ENCODE results near the gene TAL2.

The TAL2 gene

GRCh38 chr9:105662184-105663104 is at the start of gene TAL2:
TAL2 (plus strand) TSS chr9:105662457; CDS start chr9:105662497, 40 bp downstream.
- DNase-seq (ENCODE audit: low read depth): no peak

GRCh38 chr9:105621001-105621400 is 41.3 kb upstream of the TAL2 start:
- no peak for DNase-seq (ENCODE audit: low read depth)

- no peak for DNase-seq (ENCODE audit: low read depth)
Observed at GRCh38 chr9:105625088-105625487, 37.2 kb upstream of the TAL2 start.

GRCh38 chr9:105632807-105633206 is 29.4 kb upstream of the TAL2 start:
- DNase-seq (ENCODE audit: low read depth): peak; percentile 12

- no peak for DNase-seq (ENCODE audit: low read depth)
Observed at GRCh38 chr9:105633411-105633810, 28.8 kb upstream of the TAL2 start.

- DNase-seq (ENCODE audit: low read depth): peak; percentile 19
Observed at GRCh38 chr9:105636331-105636730, 25.9 kb upstream of the TAL2 start.

- peak; percentile 30 for DNase-seq (ENCODE audit: low read depth)
Observed at GRCh38 chr9:105637787-105638395, 24.4 kb upstream of the TAL2 start.

- no peak for DNase-seq (ENCODE audit: low read depth)
Observed at GRCh38 chr9:105639936-105640335, 22.3 kb upstream of the TAL2 start.

GRCh38 chr9:105643795-105644194 is 18.5 kb upstream of the TAL2 start:
- DNase-seq (ENCODE audit: low read depth): no peak

- no peak for DNase-seq (ENCODE audit: low read depth)
Observed at GRCh38 chr9:105646879-105647594, 15.2 kb upstream of the TAL2 start.

GRCh38 chr9:105647595-105648349 is 14.5 kb upstream of the TAL2 start:
- peak; percentile 8 for DNase-seq (ENCODE audit: low read depth)

GRCh38 chr9:105651806-105652205 is 10.5 kb upstream of the TAL2 start:
- no peak for DNase-seq (ENCODE audit: low read depth)

- peak; percentile 30 for DNase-seq (ENCODE audit: low read depth)
Observed at GRCh38 chr9:105656131-105656921, 5.9 kb upstream of the TAL2 start.

- DNase-seq (ENCODE audit: low read depth): no peak
Observed at GRCh38 chr9:105658351-105658750, 3.9 kb upstream of the TAL2 start.

GRCh38 chr9:105661011-105661410 is 1.2 kb upstream of the TAL2 start:
- DNase-seq (ENCODE audit: low read depth): no peak

- DNase-seq (ENCODE audit: low read depth): no peak
Observed at GRCh38 chr9:105663914-105664313, 1.7 kb downstream of the TAL2 start.

- DNase-seq (ENCODE audit: low read depth): no peak
Observed at GRCh38 chr9:105667867-105668266, 5.6 kb downstream of the TAL2 start.

- no peak for DNase-seq (ENCODE audit: low read depth)
Observed at GRCh38 chr9:105670315-105670714, 8.1 kb downstream of the TAL2 start.

GRCh38 chr9:105670775-105671174 is 8.5 kb downstream of the TAL2 start:
- no peak for DNase-seq (ENCODE audit: low read depth)

GRCh38 chr9:105672711-105673234 is 10.5 kb downstream of the TAL2 start:
- DNase-seq (ENCODE audit: low read depth): no peak

- no peak for DNase-seq (ENCODE audit: low read depth)
Observed at GRCh38 chr9:105673850-105674387, 11.7 kb downstream of the TAL2 start.

Measured in ELR (cell line).